Measurements from ENCODE around the gene SFSWAP.

Gene SFSWAP

DNA sequence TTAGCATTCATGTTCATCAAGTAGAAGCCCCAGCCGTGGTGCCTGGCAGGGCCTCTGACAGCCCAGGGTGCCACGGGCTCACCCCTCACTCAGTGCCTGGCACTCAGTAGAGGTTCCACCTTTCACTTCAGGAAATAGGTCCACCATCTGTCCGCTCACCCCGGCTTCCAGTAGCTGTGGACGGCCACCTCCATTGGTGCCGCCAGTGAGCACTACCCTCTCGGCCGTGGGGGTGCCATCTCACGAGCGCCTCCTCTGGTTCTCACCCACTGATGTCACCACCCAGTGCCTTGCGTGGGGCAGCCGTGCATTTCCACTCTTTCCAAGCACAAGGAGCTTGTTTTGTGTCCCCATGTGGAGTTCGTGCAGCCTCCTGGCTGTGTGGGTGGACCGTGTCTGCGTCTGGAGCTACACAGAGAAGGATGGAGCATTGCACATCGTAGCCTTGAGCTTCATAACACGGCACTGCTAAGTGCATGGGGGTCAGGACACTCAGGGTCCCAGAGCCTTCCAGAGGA lies 76.3 kb downstream of the SFSWAP start:
- TF ChIP-seq, protein P1, sequence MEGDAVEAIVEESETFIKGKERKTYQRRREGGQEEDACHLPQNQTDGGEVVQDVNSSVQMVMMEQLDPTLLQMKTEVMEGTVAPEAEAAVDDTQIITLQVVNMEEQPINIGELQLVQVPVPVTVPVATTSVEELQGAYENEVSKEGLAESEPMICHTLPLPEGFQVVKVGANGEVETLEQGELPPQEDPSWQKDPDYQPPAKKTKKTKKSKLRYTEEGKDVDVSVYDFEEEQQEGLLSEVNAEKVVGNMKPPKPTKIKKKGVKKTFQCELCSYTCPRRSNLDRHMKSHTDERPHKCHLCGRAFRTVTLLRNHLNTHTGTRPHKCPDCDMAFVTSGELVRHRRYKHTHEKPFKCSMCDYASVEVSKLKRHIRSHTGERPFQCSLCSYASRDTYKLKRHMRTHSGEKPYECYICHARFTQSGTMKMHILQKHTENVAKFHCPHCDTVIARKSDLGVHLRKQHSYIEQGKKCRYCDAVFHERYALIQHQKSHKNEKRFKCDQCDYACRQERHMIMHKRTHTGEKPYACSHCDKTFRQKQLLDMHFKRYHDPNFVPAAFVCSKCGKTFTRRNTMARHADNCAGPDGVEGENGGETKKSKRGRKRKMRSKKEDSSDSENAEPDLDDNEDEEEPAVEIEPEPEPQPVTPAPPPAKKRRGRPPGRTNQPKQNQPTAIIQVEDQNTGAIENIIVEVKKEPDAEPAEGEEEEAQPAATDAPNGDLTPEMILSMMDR (IDR thresholded peaks at IDR 0.05), result no peak
- Histone ChIP-seq H3K4me3 (no peak overlapping the region), H3K27ac (no peak overlapping the region)
- no peak for DNase-seq (ENCODE audit: low spot score)

DNA sequence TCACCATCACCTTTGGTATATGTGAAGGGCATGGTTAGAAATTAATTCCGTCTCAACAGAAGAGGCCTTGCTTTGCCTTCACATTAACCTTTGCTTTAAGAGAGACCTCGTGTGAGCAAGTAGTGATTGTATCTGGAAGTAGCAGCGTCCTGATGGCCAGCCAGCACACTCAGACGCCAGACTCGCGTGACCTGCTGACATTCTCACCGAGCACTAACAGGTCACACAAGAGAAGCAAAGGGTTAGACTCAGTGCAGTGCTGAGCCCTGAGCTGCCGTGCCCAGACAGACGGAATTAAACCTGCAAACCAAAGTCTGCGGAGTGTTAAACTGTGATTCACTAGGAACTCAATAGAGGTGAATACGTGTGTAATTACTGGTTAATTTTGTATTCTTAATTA lies 77.2 kb downstream of the SFSWAP start:
- DNase-seq (ENCODE audit: low spot score), result no peak
- Histone ChIP-seq H3K4me3 (no peak overlapping the region), H3K27ac (no peak overlapping the region)
- TF ChIP-seq, protein P1 (IDR thresholded peaks at IDR 0.05), result no peak

DNA sequence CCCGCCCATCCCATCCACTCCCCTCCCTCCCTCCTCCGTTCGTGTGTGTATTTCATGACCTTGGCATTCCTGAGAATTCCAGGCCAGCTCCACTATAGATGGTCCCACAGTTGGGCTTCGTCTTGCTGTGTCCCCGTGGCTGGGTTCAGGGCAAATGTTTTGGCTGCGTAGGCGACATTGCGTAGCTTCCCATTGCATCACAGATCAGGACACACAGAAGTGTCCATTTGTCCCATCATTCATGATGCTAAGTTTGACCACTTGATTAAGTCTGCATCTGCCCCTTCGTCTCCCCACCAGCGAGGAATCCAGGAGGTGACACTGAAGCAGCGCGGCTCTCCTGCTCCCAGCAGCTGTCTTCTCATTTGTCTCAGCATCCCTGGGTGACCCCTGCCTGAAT lies 78.7 kb downstream of the SFSWAP start:
- H3K27ac ChIP-seq, result no peak overlapping the region
- no peak for DNase-seq (ENCODE audit: low spot score)
- TF ChIP-seq, protein P1 (IDR thresholded peaks at IDR 0.05), result no peak
- no peak overlapping the region for H3K4me3 ChIP-seq

DNA sequence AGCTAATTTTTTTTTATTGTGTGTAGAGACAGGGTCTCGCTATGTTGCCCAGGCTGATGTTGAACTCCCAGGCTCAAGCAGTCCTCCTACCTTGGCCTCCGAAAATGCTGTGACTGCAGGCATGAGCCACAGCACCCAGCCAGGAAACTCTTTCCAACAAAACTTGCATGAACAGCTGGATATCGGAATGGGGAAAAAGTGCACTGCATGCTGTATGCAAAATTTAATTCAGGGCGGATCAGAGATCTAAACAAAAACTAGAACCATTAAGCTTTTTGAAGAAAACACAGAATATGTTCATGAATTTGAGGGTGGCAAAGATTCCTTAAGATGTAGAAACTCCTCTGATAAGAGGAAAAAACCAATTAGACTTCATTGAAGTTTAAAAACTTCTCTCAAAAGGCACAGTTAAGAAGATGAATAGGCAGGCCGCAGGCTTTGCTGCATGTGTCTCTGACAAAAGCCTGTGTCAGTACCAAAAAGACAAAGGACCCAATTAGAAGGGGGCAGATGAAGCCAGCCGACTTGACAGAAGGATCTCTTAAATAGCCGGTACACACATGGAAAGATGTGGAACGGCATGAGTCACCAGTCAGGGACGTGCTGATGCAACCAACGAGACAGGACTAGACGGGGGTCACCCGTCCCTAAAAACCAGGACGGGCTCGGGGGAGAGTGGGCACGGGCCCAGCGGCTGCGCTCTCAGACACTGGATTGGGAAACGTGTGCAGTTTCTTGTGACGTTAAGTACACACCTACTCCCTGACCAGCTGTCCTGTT lies 82.5 kb downstream of the SFSWAP start:
- DNase-seq (ENCODE audit: low spot score), result no peak
- TF ChIP-seq, protein P1 (IDR thresholded peaks at IDR 0.05), result no peak
- Histone ChIP-seq H3K4me3 (no peak overlapping the region), H3K27ac (no peak overlapping the region)

DNA sequence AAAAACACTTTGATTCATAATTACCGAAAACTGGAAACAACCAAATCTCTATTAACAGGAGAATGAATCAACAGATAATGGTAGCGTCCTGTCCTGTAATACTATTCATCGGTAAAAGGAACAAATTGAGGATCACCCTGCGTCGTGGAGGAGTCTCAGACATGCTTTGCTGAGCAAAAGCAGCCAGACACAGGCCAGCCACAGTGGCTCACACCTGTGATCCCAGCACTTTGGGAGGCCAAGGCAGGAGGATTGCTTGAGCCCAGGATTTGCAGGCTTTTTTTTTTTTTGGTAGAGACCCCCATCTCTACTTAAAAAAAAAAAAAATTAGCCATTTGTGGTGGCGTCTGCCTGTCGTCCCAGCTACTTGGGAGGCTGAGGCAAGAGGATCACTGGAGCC lies 83.2 kb downstream of the SFSWAP start:
- Histone ChIP-seq H3K4me3 (no peak overlapping the region), H3K27ac (no peak overlapping the region)
- DNase-seq (ENCODE audit: low spot score), result no peak
- TF ChIP-seq, protein P1 (IDR thresholded peaks at IDR 0.05), result no peak

DNA sequence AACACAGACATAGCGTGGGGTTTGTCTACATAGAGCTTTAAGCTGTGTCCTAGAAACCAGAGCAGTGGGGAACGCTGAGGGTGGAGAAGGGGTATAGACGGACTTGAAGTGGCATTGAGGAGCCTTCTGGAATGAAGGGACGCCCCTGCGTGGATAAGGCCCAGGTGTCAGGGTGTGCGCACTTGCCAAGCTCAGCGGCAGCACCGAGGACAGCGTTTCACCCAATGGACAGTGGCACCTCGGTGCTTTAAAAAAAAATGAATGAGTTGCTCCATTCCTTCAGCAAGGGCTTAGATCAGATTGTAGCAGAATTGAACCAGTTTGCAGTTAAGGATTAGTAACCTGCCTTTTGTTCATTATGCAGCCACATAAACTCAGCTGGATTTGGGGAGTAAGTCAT lies 83.7 kb downstream of the SFSWAP start:
- Histone ChIP-seq H3K27ac (no peak overlapping the region), H3K4me3 (no peak overlapping the region)
- TF ChIP-seq, protein P1 (IDR thresholded peaks at IDR 0.05), result no peak
- no peak for DNase-seq (ENCODE audit: low spot score)

DNA sequence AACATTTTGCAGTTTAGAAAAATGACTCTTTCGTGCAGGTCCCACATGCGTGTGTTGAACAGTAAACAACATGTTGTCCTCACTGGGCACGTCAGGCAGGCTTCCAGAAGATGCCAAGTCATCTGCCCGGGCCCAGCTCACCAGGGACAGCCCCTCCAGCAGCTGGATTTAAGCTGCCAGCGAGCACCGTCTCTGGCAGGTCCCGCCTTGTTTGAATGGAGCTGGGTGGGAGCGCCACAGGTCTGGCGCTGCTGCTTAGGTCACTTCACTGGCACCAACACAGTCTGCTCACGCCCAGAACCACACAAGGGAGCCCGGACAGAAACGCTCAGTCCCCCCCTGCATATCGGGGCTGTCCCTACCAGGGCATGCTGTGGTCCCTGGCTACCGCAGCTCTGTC lies 84.2 kb downstream of the SFSWAP start:
- DNase-seq (ENCODE audit: low spot score), result no peak
- no peak overlapping the region for H3K4me3 ChIP-seq
- no peak overlapping the region for H3K27ac ChIP-seq
- TF ChIP-seq, protein P1 (IDR thresholded peaks at IDR 0.05), result no peak
